GM12878 (cell line): ENCODE measurements around the gene UBXN11.

Source experiments
- ASH2L ChIP-seq: fragments of 300-600, 200-600 bp; sonication (generic); IDR thresholded peaks from 2 replicates; pipeline ENCODE4 v1.6.1; 2017; ENCODE audit warnings: low read depth, mild to moderate bottlenecking, borderline replicate concordance
- CREB1 ChIP-seq: IDR thresholded peaks from 2 replicates; pipeline ENCODE4 v1.6.1; 2012; ENCODE audit warnings: low read depth, mild to moderate bottlenecking, inconsistent platforms
- POLR2A ChIP-seq: IDR thresholded peaks from 2 replicates; pipeline ENCODE4 v1.6.1; 2011; ENCODE audit warnings: low read depth, mild to moderate bottlenecking, low read length
- RAD21 ChIP-seq: IDR thresholded peaks from 2 replicates; pipeline ENCODE4 v1.6.1; 2011; ENCODE audit warnings: mild to moderate bottlenecking, low read depth, low read length, moderate library complexity; ENCODE audit not compliant: insufficient read depth
- RBBP5 ChIP-seq: fragments of 200-600 bp; sonication (generic); conservative IDR thresholded peaks from 2 replicates; pipeline ENCODE4 v1.6.1; 2016
- RFX5 ChIP-seq: IDR thresholded peaks from 2 replicates; pipeline ENCODE4 v1.6.1; 2011; ENCODE audit warnings: low read depth, low read length, improper control_type of control experiment
- STAT1 ChIP-seq: fragments of 450-650 bp; conservative IDR thresholded peaks from 2 replicates; pipeline ENCODE4 v1.6.1; 2014; ENCODE audit warnings: antibody characterized with exemption, mild to moderate bottlenecking
- ZNF217 ChIP-seq: fragments of 450-650 bp; IDR thresholded peaks from 2 replicates; pipeline ENCODE4 v1.6.1; 2017; ENCODE audit warnings: antibody characterized with exemption, mild to moderate bottlenecking
- ZSCAN29 ChIP-seq: fragments of 450-650 bp; IDR thresholded peaks from 2 replicates; pipeline ENCODE4 v1.6.1; 2017; ENCODE audit warnings: mild to moderate bottlenecking, moderate library complexity
- TF ChIP-seq, protein P1 (sequence below), 3 experiments: IDR thresholded peaks in 2 of 3; conservative IDR thresholded peaks in 1 of 3; 2 replicates each; pipeline ENCODE4 v1.5.1; 2011; ENCODE audit warnings: low read depth in 3 of 3, low read length in 3 of 3, mild to moderate bottlenecking in 3 of 3, control low read depth in 2 of 3, moderate library complexity in 2 of 3, inconsistent platforms in 1 of 3, mixed read lengths in 1 of 3; ENCODE audit not compliant: control insufficient read depth in 2 of 3, insufficient read depth in 1 of 3; ENCODE audit errors: extremely low read depth in 1 of 3
- TF ChIP-seq, protein P2 (sequence below): IDR thresholded peaks from 2 replicates; pipeline ENCODE4 v1.6.1; 2012; ENCODE audit warnings: low read length, inconsistent platforms

GRCh38 chr1:26289158-26290059 is 17.0 kb downstream of the UBXN11 start:
- TF ChIP-seq RBBP5 (no peak), STAT1 (no peak), RFX5 (no peak), POLR2A (peak; percentile 74), ASH2L (no peak), ZSCAN29 (no peak), CREB1 (no peak), ZNF217 (no peak), RAD21 (no peak)
- TF ChIP-seq, protein P1, sequence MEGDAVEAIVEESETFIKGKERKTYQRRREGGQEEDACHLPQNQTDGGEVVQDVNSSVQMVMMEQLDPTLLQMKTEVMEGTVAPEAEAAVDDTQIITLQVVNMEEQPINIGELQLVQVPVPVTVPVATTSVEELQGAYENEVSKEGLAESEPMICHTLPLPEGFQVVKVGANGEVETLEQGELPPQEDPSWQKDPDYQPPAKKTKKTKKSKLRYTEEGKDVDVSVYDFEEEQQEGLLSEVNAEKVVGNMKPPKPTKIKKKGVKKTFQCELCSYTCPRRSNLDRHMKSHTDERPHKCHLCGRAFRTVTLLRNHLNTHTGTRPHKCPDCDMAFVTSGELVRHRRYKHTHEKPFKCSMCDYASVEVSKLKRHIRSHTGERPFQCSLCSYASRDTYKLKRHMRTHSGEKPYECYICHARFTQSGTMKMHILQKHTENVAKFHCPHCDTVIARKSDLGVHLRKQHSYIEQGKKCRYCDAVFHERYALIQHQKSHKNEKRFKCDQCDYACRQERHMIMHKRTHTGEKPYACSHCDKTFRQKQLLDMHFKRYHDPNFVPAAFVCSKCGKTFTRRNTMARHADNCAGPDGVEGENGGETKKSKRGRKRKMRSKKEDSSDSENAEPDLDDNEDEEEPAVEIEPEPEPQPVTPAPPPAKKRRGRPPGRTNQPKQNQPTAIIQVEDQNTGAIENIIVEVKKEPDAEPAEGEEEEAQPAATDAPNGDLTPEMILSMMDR (IDR thresholded peaks at IDR 0.05 in 2 of 3, conservative IDR thresholded peaks at IDR 0.05 in 1 of 3; ENCODE audit: control insufficient read depth in 2 of 3, extremely low read depth in 1 of 3, insufficient read depth in 1 of 3, low read depth in 3 of 3, low read length in 3 of 3): no peak
- TF ChIP-seq, protein P2, sequence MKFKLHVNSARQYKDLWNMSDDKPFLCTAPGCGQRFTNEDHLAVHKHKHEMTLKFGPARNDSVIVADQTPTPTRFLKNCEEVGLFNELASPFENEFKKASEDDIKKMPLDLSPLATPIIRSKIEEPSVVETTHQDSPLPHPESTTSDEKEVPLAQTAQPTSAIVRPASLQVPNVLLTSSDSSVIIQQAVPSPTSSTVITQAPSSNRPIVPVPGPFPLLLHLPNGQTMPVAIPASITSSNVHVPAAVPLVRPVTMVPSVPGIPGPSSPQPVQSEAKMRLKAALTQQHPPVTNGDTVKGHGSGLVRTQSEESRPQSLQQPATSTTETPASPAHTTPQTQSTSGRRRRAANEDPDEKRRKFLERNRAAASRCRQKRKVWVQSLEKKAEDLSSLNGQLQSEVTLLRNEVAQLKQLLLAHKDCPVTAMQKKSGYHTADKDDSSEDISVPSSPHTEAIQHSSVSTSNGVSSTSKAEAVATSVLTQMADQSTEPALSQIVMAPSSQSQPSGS: no peak
